HepG2 (cell line): ENCODE measurements around the gene UGT1A4. TPM values are rescaled to one million over a fixed set of nuclear protein-coding genes. Genes with fewer than 3 reads are reported as not detected.

Experiments
- ATAC-seq: fragments of 200-7000 bp; cut with Tn5 transposase; 3 replicates; pipeline ENCODE4 v1.9.1; 2020; ENCODE audit warnings: mild to moderate bottlenecking, moderate library complexity
- BruUV-seq: library from RNA; stranded (reverse); fragments of 400-500 nt; replicated peaks from 2 replicates; lab custom pipeline; 2021; lab: Mats Ljungman, UMichigan
- CTCF ChIA-PET: fragments of 300-600 bp; formaldehyde crosslinking; extraction: SDS; loops from one replicate; lab custom pipeline; 2021; ENCODE audit warnings: low total read pairs, inconsistent platforms, low intra/inter-chr PET ratio; lab: Yijun Ruan, JAX
- POLR2A ChIA-PET: fragments of 350-600 bp; sonication (Branson Sonifier 250); formaldehyde crosslinking; loops from one replicate; lab custom pipeline; 2020; ENCODE audit warnings: antibody characterized with exemption, inconsistent platforms; lab: Yijun Ruan, JAX
- DNase-seq: peaks from one replicate; pipeline ENCODE4 v3.0.0-alpha.2; 2015; ENCODE audit warnings: low spot score
- FAIRE-seq: peaks from 3 replicates; lab custom pipeline; 2011; peaks lifted over from hg19 to GRCh38; lab: Jason Lieb, UNC
- H2AFZ ChIP-seq: one replicate; pipeline ENCODE4 v1.6.1; 2011; ENCODE audit warnings: low read length, inconsistent platforms
- H3K27ac ChIP-seq: fragments of 300-600 bp; 3 replicates; pipeline ENCODE4 v1.8.0; 2011; ENCODE audit warnings: mixed run types, mild to moderate bottlenecking, mixed read lengths, low read length, inconsistent platforms; ENCODE audit not compliant: insufficient read depth; ENCODE audit errors: extremely low read length
- H3K27me3 ChIP-seq, 2 experiments: fragments of 200-600 bp in 1 of 2; 2 replicates in 1 of 2; 3 replicates in 1 of 2; pipeline versions ENCODE4 v1.6.0 to v1.8.0; 2011; ENCODE audit warnings: low read length in 2 of 2, mild to moderate bottlenecking in 2 of 2, moderate library complexity in 2 of 2, inconsistent platforms in 1 of 2; ENCODE audit not compliant: insufficient read depth in 2 of 2, control insufficient read depth in 1 of 2
- H3K36me3 ChIP-seq, 2 experiments: fragments of 200-600 bp in 1 of 2; replicated peaks in 1 of 2; 2 replicates in 1 of 2; 3 replicates in 1 of 2; pipeline versions ENCODE4 v1.5.1 to v1.8.0; 2011; ENCODE audit warnings: low read length in 2 of 2, inconsistent platforms in 1 of 2; ENCODE audit not compliant: insufficient read depth in 2 of 2, control insufficient read depth in 1 of 2
- H3K4me1 ChIP-seq: 2 replicates; pipeline ENCODE4 v1.5.1; 2012; ENCODE audit warnings: low read length, inconsistent platforms; ENCODE audit not compliant: insufficient read depth
- H3K4me2 ChIP-seq: 2 replicates; pipeline ENCODE4 v1.6.0; 2011; ENCODE audit warnings: low read depth, low read length, inconsistent platforms
- H3K4me3 ChIP-seq, 3 experiments: fragments of 200-600 bp in 1 of 3; sonication (generic), shearing (Covaris generic) in 1 of 3; replicated peaks in 1 of 3; 2 replicates each; pipeline ENCODE4 v1.5.1; 2011 to 2016; ENCODE audit warnings: low read length in 3 of 3, inconsistent platforms in 2 of 3, low read depth in 2 of 3, mild to moderate bottlenecking in 2 of 3, control low read depth in 1 of 3, mixed read lengths in 1 of 3; ENCODE audit not compliant: insufficient read depth in 1 of 3
- H3K79me2 ChIP-seq: one replicate; pipeline ENCODE4 v1.6.1; 2011; ENCODE audit warnings: low read length, inconsistent platforms; ENCODE audit not compliant: insufficient read depth
- H3K9ac ChIP-seq: 2 replicates; pipeline ENCODE4 v1.6.0; 2011; ENCODE audit warnings: mild to moderate bottlenecking, low read depth, low read length, inconsistent platforms; ENCODE audit not compliant: insufficient read depth
- H3K9me3 ChIP-seq: 2 replicates; pipeline ENCODE4 v1.5.1; 2012; ENCODE audit warnings: mild to moderate bottlenecking, low read length
- H4K20me1 ChIP-seq: 2 replicates; pipeline ENCODE4 v1.6.0; 2011; ENCODE audit warnings: inconsistent platforms, mild to moderate bottlenecking, low read length, moderate library complexity; ENCODE audit not compliant: insufficient read depth
- CBX5 ChIP-seq: sonication (generic); formaldehyde crosslinking; IDR thresholded peaks from 2 replicates; pipeline ENCODE4 v1.4.0; 2020; ENCODE audit warnings: missing genetic modification reagents, borderline replicate concordance
- ETV6 ChIP-seq: sonication (generic); formaldehyde crosslinking; conservative IDR thresholded peaks from 2 replicates; pipeline ENCODE4 v1.4.0; 2020; ENCODE audit warnings: missing genetic modification reagents
- MAF1 ChIP-seq: sonication (generic); formaldehyde crosslinking; IDR thresholded peaks from 2 replicates; pipeline ENCODE4 v1.5.0; 2020; ENCODE audit warnings: missing genetic modification reagents, borderline replicate concordance
- USF2 ChIP-seq, 2 experiments: sonication (generic) in 1 of 2; formaldehyde crosslinking in 1 of 2; IDR thresholded peaks; 2 replicates each; pipeline versions ENCODE4 v1.5.1 to v1.6.1; 2011 to 2020; ENCODE audit warnings: borderline replicate concordance in 1 of 2, low read depth in 1 of 2, low read length in 1 of 2, mild to moderate bottlenecking in 1 of 2, missing genetic modification reagents in 1 of 2, moderate library complexity in 1 of 2
- XBP1 ChIP-seq: sonication (generic); formaldehyde crosslinking; IDR thresholded peaks from 2 replicates; pipeline ENCODE4 v1.5.0; 2020; ENCODE audit warnings: missing genetic modification reagents
- ZMYM3 ChIP-seq: sonication (generic); formaldehyde crosslinking; IDR thresholded peaks from 2 replicates; pipeline ENCODE4 v1.5.1; 2020; ENCODE audit warnings: mild to moderate bottlenecking, missing genetic modification reagents
- WGBS: methylation state at CpG from one replicate; pipeline ENCODE4 v1.1.6; 2017; ENCODE audit warnings: low lambda C conversion rate; 5-methylcytosine and 5-hydroxymethylcytosine counted together
- in situ Hi-C: cut with HindIII; loops from 2 replicates; pipeline ENCODE4 v1.10.0; 2017; ENCODE audit warnings: low pct_unique_long_range_greater_than_20kb; ENCODE audit not compliant: extremely low pct_ligation_motif_present
- intact Hi-C: fragments of 100-400 bp; cut with micrococcal nuclease; formaldehyde crosslinking; loops from one replicate; pipeline ENCODE4 v1.10.0; 2022; ENCODE audit not compliant: unreplicated experiment
- polyA plus RNA-seq, 8 experiments: library from polyadenylated mRNA; depleted of rRNA in 3 of 8; stranded (reverse) in 7 of 8; unstranded in 1 of 8; fragments of >200 nt; fragmentation: Illumina TruSeq in 4 of 8; extraction: Trizol in 4 of 8; gene quantifications; 2 replicates each; pipeline versions ENCODE4 v1.2.1 to v1.2.3, GENCODE V29; 2011 to 2016; ENCODE audit warnings: low read depth in 4 of 8, missing spikeins in 1 of 8, mixed read lengths in 1 of 8; ENCODE audit not compliant: insufficient read depth in 1 of 8
- total RNA-seq, 5 experiments: library from RNA; depleted of rRNA; stranded (reverse); fragments of >200 nt; fragmentation: Illumina TruSeq; extraction: Trizol; gene quantifications; 2 replicates each; pipeline ENCODE4 v1.2.3, GENCODE V29; 2016; ENCODE audit warnings: low read depth in 1 of 5
- TF ChIP-seq, protein P1 (sequence below): sonication (generic); formaldehyde crosslinking; IDR thresholded peaks from 2 replicates; pipeline ENCODE4 v1.5.1; 2020; ENCODE audit warnings: missing genetic modification reagents, mild to moderate bottlenecking, borderline replicate concordance

The UGT1A4 gene
- total and polyA plus RNA-seq, 2 of the 13 experiments (the other 11 are each of a cell fraction or from before 2014, with no cell fraction given), result not detected

GRCh38 chr2:233693963-233694362 is 24.6 kb upstream of the UGT1A4 start:
- DNase-seq, result no peak
- no peak overlapping the region for H3K9ac ChIP-seq
- peaks cover 16% of the 10 kb centered on the region for H3K4me1 ChIP-seq
- CTCF ChIA-PET, result no interaction called here
- intact Hi-C loops (no loop called here), in situ Hi-C loops (no loop called here)
- no peaks in the 10 kb centered on the region for H4K20me1 ChIP-seq
- H3K79me2 ChIP-seq, result no peaks in the 10 kb centered on the region
- TF ChIP-seq CBX5 (CRISPR knock-in tag) (0 out of 2 replicates have a peak, but pooled peaks have one; percentile 20), MAF1 (CRISPR knock-in tag) (no peak)
- FAIRE-seq, result no peak
- H3K27ac ChIP-seq, result no peak overlapping the region
- H2AFZ ChIP-seq, result no peak overlapping the region
- POLR2A ChIA-PET, result no interaction called here
- ATAC-seq, result peak; percentile 40; the same call in 2 of the 3 replicates
- no peak overlapping the region for H3K4me2 ChIP-seq
- H3K4me3 ChIP-seq, result no peak overlapping the region
- 77% methylated on average over 6 of the region's 6 CpGs for WGBS
- no peaks in the 10 kb centered on the region for H3K36me3 ChIP-seq
- no peaks in the 10 kb centered on the region for H3K9me3 ChIP-seq
- BruUV-seq, result no TSS peak
- no peaks in the 10 kb centered on the region for H3K27me3 ChIP-seq

- H3K9ac ChIP-seq, result no peak overlapping the region
- no peak overlapping the region for H2AFZ ChIP-seq
- no peaks in the 10 kb centered on the region for H3K79me2 ChIP-seq
- H3K9me3 ChIP-seq, result no peaks in the 10 kb centered on the region
- no peaks in the 10 kb centered on the region for H3K36me3 ChIP-seq
- H4K20me1 ChIP-seq, result no peaks in the 10 kb centered on the region
- H3K27ac ChIP-seq, result no peak overlapping the region
- ChIA-PET POLR2A (no interaction called here), CTCF (no interaction called here)
- no peaks in the 10 kb centered on the region for H3K27me3 ChIP-seq
- ATAC-seq (no peak), DNase-seq (no peak), FAIRE-seq (no peak)
- no peak overlapping the region for H3K4me3 ChIP-seq
- no TSS peak for BruUV-seq
- peaks cover 15% of the 10 kb centered on the region for H3K4me1 ChIP-seq
- intact Hi-C loops, result no loop called here
- in situ Hi-C loops, result no loop called here
- H3K4me2 ChIP-seq, result no peak overlapping the region
- 75% methylated on average over 4 of the region's 4 CpGs for WGBS
- TF ChIP-seq, protein P1, sequence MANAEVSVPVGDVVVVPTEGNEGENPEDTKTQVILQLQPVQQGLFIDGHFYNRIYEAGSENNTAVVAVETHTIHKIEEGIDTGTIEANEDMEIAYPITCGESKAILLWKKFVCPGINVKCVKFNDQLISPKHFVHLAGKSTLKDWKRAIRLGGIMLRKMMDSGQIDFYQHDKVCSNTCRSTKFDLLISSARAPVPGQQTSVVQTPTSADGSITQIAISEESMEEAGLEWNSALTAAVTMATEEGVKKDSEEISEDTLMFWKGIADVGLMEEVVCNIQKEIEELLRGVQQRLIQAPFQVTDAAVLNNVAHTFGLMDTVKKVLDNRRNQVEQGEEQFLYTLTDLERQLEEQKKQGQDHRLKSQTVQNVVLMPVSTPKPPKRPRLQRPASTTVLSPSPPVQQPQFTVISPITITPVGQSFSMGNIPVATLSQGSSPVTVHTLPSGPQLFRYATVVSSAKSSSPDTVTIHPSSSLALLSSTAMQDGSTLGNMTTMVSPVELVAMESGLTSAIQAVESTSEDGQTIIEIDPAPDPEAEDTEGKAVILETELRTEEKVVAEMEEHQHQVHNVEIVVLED (CRISPR knock-in tag), result no peak
- TF ChIP-seq XBP1 (CRISPR knock-in tag) (no peak), ETV6 (no peak), ZMYM3 (no peak), USF2 (IDR thresholded peaks at IDR 0.05; ENCODE audit: low read depth, low read length) (no peak), USF2 (CRISPR knock-in tag; IDR thresholded peaks at IDR 0.05; ENCODE audit: borderline replicate concordance) (no peak)
Observed at GRCh38 chr2:233698740-233699139, 19.8 kb upstream of the UGT1A4 start.
